NAMALWA (cell line): Measurements from ENCODE around the gene CDH13.

Source experiments
- DNase-seq: peaks from one replicate; pipeline ENCODE4 v3.0.0-alpha.2; 2015; ENCODE audit warnings: low spot score

Gene CDH13

DNA sequence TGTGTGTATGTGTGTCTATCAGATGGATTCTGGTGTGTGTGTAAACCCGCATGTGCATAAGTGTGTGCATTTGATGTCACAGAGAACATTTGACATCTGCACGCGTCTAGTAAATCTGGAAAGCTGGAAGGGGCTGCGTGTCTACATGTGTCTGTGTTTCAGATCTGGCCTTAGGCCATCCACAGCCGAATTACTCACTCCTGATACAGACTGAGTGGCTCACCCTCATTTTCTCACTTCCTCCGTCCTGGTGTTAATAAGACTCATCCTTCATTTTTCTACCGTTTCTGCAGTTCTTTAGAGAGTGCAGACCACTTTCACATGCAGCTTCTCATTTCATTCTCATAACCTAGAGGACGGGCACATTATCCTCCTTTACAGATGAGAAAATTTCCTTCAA, 491.6 kb downstream of the CDH13 start:
- DNase-seq = no peak

DNA sequence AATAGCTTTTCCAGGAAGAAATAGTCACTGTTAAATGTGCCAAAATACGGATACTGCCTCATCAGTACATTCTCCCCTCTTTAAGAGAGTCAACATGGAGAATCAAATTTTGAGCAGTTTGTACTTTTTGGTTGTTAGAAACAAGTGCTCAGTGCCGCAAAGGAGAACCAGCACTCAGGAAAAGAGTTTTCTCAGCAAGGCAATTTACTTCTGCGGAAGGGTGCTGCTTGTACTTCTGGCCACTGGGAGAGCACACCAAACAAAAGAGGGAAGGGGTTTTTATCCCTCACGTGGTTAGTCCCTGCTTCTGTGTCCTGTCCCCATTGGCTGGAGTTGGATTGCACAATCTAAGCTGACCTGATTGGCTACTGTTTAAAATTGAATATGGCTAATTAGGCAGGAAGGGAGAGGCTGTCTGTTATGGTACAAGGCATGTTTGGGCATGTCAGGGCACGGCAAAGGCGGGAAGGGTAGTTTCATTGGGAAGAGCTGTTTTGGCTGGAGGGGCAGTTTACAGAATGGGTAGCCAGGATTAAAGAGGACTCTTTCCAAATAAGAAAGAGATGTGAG, 499.3 kb downstream of the CDH13 start:
- DNase-seq = no peak

DNA sequence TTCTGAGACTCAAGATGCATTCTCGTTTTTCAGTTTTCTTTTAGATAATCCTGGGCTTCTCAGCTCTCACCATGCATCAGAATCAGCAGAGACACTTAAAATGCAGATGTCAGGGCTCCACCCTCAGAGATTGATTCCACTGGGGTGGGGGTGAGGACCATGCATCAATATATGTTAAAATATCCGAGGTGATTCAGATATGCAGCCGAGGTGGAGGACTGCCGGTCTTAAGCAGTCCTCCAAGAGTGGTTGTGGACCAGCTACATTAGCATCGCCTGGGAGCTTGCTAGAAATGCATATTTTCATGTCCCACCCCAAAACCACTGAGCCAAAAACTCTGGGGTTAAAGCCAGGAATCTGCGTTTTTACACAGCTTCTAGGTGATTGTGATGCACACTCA, 501.3 kb downstream of the CDH13 start:
- DNase-seq = no peak

DNA sequence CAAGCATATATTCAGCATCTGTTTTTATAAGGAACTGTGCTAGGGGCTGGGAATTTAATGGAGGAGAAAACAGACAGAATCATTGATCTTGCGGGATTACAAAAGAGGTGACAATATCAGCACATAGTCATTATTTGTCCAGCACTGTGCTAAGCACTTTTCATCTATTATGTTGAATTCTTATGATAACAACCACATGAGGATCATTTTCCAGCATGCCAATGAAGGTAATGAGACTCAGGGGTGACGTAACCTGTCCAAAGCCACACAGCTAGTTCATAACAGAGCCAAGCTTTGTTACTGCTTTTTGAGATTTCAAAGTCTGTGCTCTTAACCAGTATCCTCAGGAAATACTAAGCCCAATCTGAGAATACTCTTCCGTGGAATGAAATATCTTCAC, 503.3 kb downstream of the CDH13 start:
- DNase-seq = no peak

DNA sequence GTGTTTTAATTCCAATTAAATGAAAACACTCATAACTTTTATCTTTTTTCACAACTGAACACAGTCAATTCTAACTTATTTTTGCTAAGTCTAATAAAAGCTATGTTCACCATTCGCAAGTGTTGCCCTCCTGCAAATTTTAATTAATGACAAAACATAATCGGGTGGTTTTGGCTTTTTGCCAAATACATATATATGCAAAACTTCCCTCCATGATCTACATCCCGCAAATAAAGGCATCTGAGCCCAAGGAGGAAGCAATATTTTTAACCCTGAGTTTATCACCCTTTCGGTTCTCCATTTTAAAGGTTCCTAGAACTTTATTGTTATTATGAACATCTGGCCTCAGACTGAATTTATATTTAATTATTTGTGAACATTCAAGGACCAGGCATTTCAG, 507.9 kb downstream of the CDH13 start:
- peak; percentile 40 for DNase-seq

DNA sequence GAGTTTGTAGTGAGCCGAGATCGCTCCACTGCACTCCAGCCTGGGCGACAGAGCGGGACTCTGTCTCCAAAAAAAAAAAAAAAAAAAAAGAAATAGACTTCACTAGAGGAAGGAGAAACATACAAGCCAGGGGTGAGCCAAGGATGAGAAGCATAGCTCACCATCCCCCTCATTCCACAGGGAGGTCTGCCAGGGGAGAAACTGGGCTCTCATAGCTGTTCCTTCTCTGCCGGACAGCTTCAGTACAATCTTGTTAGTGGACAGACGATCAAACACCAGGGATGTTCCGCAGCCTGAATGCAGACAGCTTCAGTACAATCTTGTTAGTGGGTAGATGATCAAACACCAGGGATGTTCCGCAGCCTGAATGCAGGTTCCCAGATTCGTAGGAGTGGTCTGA, 509.6 kb downstream of the CDH13 start:
- no peak for DNase-seq

DNA sequence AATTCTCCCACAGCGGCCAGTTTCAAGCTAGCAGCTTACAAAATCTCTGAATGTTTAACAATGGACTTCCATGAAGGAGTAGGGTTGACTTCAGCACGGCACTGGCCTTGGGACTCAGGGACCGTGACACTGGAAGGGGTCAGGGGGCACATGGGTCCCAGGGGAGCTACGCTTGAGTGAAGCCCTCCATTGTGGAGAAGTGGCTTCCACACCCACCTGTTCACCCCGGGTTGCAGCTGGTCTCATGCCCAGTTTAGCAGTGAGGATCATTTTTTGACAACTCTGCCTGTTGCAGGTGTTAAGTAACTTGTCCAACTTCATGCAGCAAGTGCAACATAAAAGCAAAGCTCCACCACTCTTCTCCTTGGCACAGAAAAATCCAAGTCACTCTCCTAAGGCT, 510.2 kb downstream of the CDH13 start:
- DNase-seq = peak; percentile 55

DNA sequence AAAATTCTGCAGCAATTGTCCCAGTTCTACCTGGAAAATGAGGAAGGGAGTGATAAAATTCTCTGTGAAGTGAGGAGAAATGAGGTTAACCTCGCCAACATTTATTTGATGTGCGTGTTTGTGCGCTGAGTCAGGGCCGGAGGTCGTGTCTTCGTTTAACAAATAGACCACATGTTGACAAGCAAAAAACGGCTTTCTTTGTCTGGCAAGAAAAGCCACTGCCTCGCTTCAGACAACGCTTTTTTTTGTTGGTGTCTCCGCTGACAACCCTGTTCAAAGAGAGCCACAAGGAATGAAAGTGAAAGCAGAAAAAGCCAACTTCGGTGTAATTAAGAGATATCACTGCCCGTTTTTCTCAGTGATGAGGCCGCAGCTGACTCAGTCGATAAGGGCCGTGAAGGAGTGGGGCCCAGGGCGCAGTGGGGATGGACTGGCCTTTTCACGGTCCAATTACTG, 510.6 kb downstream of the CDH13 start:
- peak; percentile 57 for DNase-seq

DNA sequence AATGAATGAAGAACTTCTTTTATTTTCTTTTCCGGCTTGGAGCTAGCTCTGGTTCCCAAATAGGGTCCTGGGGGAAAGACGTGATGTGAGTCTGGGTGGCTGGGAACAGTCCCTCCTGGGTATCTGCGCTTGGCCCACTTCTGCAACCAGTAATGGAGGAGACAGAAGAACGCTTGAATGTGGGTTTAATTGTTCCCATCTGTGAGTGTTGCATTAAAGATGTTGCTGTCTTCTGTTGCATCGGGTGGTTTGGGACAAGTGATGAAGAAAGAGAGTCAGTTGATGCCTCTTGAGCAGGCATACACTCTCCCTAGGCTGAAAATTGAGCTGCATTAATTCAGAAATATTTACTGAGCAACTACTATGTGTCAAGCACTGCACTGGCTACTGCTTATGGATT, 511.1 kb downstream of the CDH13 start:
- DNase-seq = no peak

DNA sequence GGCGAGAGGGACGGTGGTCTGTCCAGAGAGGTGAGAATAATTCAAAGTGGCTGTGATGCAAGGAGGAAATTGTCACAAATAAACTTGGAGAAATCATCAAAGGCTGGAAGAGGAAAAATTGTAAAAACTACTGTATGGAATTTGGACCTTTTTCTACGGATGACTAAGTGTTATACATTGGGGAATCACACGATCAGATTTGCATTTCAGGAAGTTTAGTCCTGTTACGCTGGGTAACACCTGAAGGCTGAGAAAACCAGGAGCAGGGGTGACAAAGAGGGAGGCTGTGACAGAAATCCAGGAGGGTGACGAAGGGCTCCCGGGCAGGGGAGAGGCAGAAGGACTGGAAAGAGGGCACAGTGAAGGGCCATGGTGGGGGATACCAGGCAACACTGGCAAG, 511.7 kb downstream of the CDH13 start:
- DNase-seq = no peak

DNA sequence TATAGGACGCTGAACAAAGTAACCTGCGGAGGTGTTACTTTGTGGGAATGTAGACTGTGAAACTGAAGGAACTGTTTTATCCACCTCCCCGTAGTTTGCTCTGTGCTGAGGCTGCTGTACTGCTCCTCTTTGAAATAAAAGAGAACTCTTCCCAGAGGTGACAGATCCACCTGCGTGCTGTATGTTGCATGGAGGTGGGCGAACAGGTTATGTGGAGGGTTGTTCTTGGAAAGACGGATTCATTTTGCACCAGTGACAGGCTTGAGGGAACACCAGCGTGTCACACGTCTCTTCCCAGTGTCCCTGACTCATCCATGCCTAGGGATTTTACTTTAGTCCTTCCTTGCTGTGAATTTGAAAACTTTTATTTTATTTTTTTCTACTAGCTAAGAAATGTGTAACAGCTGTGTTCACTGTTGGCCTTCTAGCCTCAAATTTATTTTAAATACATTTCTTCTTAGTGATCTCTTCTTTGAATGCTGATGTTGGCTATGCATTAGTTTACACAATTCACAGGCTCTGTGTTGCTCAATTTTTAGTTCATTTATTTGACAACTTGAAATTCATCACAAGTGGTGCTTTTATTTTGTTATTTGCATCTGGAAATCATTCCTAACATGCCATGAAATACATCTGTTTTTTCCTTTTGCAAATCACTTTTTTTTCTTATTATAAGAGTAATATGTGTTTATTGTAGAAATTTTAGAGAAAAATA, 512.4 kb downstream of the CDH13 start:
- DNase-seq = no peak

DNA sequence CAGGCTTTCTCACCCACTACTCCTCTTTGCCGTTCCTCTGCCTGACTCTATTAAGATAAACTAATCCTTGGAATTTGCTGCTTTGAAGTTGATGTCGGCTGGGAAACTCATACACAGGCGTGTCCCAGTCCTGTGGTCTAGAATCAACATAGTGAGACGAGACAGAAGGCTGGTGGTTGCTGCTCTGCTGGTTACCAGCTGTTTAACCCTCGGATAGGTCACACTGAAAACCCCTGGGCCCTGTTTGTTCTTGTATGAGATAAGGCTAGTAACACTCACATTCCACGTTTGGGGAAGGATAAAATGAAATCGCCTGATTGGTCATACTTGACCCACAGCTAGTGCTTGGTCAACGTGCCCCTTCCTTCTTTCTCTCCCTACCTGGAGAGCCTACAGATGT, 517.0 kb downstream of the CDH13 start:
- DNase-seq = no peak

DNA sequence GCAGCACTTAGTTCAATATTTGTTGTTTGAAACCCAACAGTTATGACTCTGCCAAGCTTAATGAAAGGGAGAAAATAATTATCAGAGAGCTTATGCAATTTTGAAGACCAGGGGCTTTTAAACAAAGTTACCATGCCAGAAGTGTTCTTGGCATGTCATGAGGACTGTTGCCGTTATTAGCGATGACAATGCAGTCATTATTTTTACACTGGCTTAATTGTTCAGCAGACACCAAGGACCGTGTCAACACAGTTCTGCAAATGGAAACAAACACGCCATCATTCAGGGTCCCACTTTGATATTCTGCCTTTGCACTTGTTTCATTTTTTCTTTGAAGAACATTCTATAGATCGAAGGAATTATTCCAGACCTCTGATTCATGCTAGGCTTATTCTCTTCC, 518.5 kb downstream of the CDH13 start:
- DNase-seq = no peak

DNA sequence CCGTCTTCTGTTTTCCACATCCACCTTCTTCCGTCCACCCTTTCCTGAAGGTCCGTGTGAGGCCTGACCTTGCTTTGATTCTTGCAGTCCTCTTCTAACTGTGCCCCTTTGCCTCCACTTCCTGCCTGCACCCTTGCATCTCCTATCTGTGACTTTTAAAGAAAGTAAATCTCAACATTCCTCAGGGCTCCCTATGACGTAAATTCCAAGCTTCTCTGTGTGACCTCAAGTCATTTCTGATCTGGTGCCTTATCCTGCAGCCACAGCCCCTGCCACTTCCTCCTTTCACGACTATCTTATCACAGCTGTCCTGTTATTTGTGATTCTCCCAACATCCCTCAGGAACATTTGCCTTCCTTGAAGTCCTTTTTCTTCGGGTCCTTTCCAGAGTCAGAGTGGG, 520.5 kb downstream of the CDH13 start:
- no peak for DNase-seq

DNA sequence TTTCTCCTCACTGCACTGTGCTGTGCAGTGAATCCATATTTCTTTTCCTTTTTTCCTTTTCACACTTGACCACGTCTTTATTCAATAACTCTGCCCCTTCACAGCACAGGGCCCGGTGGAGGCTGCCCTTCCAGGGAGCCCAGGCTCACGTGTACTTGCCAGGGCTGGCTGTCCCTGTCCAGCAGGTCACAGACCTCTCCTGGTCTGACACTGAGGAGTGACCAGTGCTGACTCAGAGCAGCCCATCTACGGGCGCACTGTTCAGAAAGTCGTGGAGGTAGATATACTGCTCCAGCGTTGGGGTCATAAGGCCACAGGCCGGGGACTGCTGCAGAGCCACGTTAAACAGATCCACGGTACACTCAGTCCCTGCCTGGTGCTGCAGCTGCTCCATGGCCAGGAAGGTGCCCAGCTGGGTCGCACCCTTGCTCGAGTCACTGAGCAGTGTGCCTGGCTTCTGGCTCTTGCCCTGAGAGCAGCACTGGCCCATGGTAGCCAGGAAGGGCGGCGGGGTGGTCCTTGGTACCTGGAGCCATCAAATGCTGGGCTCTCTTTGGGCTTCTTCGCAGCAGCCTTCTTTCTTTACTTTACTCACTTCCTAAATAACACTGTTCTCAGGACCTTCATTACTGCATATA, 531.7 kb downstream of the CDH13 start:
- DNase-seq = no peak

DNA sequence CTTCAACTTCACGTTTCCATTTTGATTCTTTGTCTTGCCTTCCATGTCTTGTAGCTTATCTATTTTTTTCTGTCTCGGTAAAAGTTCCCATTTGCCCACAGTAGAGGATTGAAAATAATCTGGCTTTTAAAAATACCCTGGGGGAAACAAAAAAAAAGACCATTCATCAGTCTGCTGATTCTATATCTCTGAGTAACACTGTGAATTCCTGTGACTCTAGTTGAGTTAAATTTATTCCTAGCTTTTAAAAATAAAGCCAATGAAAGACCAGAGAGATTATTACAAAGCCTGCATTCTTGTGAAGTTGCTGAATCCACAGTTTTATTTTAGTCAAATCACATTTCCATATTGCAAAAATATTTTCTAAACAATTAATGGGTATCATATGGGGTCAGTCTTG, 532.3 kb downstream of the CDH13 start:
- DNase-seq = no peak

DNA sequence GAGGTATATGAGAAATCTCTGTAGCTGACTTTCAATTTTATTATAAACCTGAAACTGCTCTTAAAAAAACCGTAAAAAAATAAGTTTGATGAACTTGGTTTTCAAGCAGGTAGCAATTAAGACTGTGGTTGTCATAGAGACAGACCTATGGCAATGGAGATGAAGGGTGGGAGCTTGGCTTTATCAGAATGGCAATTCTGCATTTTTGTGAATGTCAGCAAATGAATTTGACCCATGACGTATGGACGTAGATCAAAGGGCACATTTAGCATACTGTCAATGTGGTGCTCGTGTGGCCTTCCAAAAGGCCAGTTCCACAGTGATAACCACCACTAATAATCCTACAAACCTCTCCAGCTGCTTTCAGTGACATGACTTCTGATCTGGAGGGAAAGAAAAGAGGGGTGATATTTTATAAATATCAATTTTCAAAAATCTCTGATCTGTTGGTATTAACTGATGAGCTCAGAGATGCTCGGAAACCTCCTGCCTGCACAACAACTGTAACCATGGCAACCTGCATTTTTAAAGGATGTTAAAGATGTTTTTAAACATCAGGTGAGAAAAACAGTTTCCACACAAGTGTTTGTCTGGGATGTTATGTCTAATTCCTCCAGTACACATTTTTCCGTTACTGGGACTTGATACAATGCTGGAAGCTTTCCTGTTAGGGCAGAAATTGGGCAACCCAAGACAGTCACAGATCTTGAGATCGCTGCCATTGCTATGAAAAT, 533.7 kb downstream of the CDH13 start:
- DNase-seq = no peak

DNA sequence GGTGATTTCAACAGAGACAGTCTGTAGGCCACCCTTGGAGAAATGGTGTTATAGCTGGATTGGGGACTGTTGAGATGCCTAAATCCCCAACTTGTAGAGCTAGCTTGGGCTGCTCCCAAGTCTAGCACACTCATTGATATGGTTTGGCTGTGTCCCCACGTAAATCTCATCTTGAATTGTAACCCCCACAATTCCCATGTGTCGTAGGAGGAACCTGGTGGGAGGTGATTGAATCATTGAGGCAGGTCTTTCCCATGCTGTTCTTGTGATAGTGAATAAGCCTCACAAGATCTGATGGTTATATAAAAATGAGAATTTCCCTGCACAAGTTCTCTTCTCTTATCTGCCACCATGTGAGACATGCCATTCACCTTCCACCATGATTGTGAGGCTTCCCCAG, 536.0 kb downstream of the CDH13 start:
- DNase-seq = no peak

DNA sequence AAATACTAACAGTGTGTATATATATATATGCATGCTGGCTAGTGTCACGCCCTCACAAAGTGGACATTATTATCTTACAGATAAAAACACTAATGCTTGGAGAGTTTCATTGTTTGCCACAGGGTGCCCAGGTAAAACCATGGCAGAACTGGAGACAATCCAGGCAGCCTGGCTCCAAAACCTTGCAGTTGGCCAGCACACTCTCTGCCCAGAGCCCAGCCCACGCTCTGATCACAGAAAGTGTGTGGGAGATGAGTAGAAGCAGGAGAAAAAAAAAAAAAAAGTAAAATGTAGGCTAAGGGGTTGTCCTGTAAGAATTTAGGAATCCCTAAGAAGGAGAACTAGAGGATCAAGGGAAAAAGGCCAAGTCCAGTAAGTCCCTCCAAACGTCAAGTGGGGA, 538.0 kb downstream of the CDH13 start:
- no peak for DNase-seq

DNA sequence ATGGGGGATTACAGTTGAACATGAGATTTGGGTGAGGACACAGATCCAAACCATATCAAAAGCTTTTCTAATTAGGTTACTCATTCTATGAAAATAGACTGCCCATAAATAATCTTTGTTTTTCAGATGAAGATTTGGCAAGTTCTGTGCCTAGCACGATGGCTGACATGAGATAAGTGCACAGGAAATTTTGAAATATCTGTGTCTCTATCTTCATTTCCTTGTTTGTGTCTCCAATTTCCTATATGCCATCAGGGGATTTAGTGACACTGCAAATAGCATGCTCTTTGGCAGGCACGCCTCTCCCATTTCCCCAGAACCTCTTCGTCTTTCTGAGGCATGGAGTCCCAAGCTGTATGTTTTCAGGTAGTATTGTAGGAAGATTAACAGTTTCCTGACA, 544.6 kb downstream of the CDH13 start:
- DNase-seq = no peak

DNA sequence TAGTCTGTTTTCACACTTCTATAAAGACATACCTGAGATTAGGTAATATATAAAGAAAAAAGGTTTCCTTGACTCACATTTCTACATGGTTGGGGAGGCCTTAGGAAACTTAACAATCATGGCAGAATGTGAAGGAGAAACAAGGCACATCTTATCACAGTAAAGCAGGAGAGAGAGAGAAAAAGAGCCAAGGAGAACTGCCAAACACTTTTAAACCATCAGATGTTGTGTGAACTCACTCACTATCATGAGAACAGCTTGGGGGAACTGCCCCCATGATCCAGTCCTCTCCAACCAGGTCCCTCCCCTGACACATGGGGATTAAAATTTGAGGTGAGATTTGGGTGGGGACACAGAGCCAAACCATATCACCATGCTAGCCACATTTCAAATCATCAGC, 547.9 kb downstream of the CDH13 start:
- DNase-seq = no peak

DNA sequence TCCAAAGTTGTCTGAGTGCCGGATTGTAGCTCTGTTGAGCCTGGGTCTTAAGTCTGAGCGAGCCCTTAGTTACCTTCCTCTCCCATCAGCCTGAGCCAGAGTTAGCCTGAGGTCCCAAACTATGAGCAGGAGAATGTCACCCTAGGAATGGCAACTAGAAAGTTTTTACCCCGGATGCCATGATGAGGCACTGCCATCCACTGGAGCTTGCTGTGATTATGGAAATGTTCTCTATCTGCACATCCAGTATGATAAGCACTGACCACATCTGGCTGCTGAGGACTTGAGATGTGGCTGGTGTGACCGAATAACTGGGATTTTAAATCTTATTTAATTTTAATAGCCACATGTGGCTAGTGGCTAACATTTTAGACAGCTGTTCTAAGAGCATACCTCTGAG, 550.0 kb downstream of the CDH13 start:
- DNase-seq = no peak

DNA sequence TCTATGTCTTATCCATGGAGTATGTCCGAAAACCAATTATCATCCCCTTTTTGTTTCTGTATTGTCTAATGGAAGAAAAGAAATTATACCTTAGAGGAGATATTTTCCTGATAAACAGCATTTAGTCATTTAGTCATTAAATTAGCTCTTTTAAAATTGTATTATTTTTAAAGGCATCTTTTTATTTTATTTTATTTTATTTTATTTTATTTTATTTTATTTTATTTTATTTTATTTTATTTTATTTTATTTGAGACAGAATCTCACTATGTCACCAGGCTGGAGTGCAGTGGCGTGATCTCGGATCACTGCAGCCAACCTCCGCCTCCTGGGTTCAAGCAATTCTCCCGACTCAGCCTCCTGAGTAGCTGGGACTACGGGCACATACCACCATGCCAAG, 559.1 kb downstream of the CDH13 start:
- DNase-seq = no peak
